ENCODE data around the gene STAMBP.

Gene STAMBP

DNA sequence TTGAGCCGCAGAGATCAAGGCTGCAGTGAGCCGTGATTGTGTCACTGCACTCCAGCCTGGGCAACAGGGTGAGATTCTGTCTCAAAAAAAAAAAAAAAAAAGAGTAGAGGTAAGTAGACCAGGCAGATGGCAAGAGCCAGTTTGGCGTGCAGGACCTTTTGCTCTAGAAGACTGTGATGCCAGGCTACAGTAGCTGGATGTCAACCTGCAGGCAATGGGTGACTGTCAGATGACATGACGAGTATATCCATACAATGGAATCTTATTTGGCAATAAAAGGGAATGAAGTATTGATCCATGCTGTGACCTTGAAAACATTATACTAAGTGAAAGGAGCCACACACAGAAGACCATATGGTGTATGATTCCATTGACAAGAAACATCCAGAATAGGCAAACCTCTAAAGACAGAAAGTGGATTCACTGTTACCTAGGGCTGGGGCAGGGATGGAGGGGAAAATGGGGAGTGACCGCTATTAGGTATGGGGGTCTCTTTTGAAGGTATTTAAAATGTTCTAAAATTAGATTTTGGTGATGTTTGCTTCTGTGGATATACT lies 86.8 kb downstream of the STAMBP start:
- H3K36me3 ChIP-seq (ENCODE audit: low read depth): no peaks in the 10 kb centered on the region
- no peaks in the 10 kb centered on the region for H3K4me1 ChIP-seq (ENCODE audit: insufficient read depth, poor library complexity, severe bottlenecking)
- TF ChIP-seq CTCF (IDR thresholded peaks at IDR 0.05; ENCODE audit: poor library complexity, severe bottlenecking): no peak
- H3K4me3 ChIP-seq (ENCODE audit: severe bottlenecking): no peak overlapping the region
- H3K9me3 ChIP-seq (ENCODE audit: severe bottlenecking): no peaks in the 10 kb centered on the region
- DNase-seq (ENCODE audit: low spot score) (no peak), ATAC-seq (ENCODE audit: low read depth) (no peak)
- no peaks in the 10 kb centered on the region for H3K27me3 ChIP-seq (ENCODE audit: insufficient read depth, poor library complexity, severe bottlenecking)
- H3K27ac ChIP-seq (ENCODE audit: poor library complexity, severe bottlenecking): no peak overlapping the region

DNA sequence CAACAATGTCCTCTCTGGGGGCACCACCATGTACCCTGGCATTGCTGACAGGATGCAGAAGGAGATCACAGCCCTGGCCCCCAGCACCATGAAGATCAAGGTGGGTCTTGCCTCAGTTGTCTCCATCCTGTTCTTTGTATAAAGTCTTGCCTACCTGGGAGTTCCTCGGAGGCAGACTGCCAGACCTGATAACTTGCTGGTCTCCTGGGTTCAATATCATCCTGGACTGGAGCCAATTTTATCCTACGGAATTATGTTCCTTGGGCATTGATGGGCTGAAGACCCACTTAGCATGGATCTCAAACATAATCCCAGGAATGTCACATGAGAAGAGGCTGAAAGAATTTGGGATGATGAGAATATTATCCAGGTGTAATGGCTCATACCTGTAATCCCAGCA lies 87.9 kb downstream of the STAMBP start:
- no peak for TF ChIP-seq CTCF (IDR thresholded peaks at IDR 0.05; ENCODE audit: poor library complexity, severe bottlenecking)
- H3K4me3 ChIP-seq (ENCODE audit: severe bottlenecking): no peak overlapping the region
- DNase-seq (ENCODE audit: low spot score): no peak
- ATAC-seq (ENCODE audit: low read depth): no peak
- H3K9me3 ChIP-seq (ENCODE audit: severe bottlenecking): no peaks in the 10 kb centered on the region
- no peaks in the 10 kb centered on the region for H3K27me3 ChIP-seq (ENCODE audit: insufficient read depth, poor library complexity, severe bottlenecking)
- H3K36me3 ChIP-seq (ENCODE audit: low read depth): no peaks in the 10 kb centered on the region
- no peaks in the 10 kb centered on the region for H3K4me1 ChIP-seq (ENCODE audit: insufficient read depth, poor library complexity, severe bottlenecking)
- no peak overlapping the region for H3K27ac ChIP-seq (ENCODE audit: poor library complexity, severe bottlenecking)

DNA sequence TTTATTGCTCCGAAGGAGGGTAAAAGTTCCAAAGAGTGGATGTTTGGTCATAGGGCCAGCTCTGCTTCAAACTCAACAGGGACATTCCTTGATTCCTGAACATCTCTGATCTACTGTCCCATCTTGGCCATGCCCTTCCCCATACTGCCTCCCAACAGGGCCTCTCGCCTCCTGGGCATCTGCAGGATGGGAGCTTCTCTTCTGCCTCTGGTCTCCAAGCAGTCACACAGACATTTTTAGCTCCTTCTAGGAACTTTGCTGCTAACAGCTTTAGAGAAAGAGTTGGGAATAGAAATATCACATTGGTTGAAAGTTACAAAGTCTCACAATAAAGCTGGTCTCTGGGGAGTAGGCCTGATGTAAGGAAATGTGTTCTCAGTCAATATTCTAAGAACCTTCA lies 88.5 kb downstream of the STAMBP start:
- H3K27me3 ChIP-seq (ENCODE audit: insufficient read depth, poor library complexity, severe bottlenecking): no peaks in the 10 kb centered on the region
- H3K9me3 ChIP-seq (ENCODE audit: severe bottlenecking): no peaks in the 10 kb centered on the region
- no peak overlapping the region for H3K27ac ChIP-seq (ENCODE audit: poor library complexity, severe bottlenecking)
- no peak for DNase-seq (ENCODE audit: low spot score)
- TF ChIP-seq CTCF (IDR thresholded peaks at IDR 0.05; ENCODE audit: poor library complexity, severe bottlenecking): no peak
- ATAC-seq (ENCODE audit: low read depth): no peak
- no peak overlapping the region for H3K4me3 ChIP-seq (ENCODE audit: severe bottlenecking)
- H3K4me1 ChIP-seq (ENCODE audit: insufficient read depth, poor library complexity, severe bottlenecking): no peaks in the 10 kb centered on the region
- no peaks in the 10 kb centered on the region for H3K36me3 ChIP-seq (ENCODE audit: low read depth)

GRCh38 chr2:73917696-73918207 lies 89.0 kb downstream of the STAMBP start:
- ATAC-seq (ENCODE audit: low read depth): no peak
- no peak for TF ChIP-seq CTCF (IDR thresholded peaks at IDR 0.05; ENCODE audit: poor library complexity, severe bottlenecking)

GRCh38 chr2:73918856-73919255 lies 90.1 kb downstream of the STAMBP start:
- no peak overlapping the region for H3K4me3 ChIP-seq (ENCODE audit: severe bottlenecking)
- no peaks in the 10 kb centered on the region for H3K4me1 ChIP-seq (ENCODE audit: insufficient read depth, poor library complexity, severe bottlenecking)
- H3K27ac ChIP-seq (ENCODE audit: poor library complexity, severe bottlenecking): no peak overlapping the region
- no peak for DNase-seq (ENCODE audit: low spot score)
- no peak for ATAC-seq (ENCODE audit: low read depth)
- TF ChIP-seq CTCF (IDR thresholded peaks at IDR 0.05; ENCODE audit: poor library complexity, severe bottlenecking): no peak
- no peaks in the 10 kb centered on the region for H3K9me3 ChIP-seq (ENCODE audit: severe bottlenecking)
- H3K27me3 ChIP-seq (ENCODE audit: insufficient read depth, poor library complexity, severe bottlenecking): no peaks in the 10 kb centered on the region
- H3K36me3 ChIP-seq (ENCODE audit: low read depth): no peaks in the 10 kb centered on the region

More at GRCh38 chr2:73917696-73918207, 89.0 kb downstream of the STAMBP start:
- no peaks in the 10 kb centered on the region for H3K4me1 ChIP-seq (ENCODE audit: insufficient read depth, poor library complexity, severe bottlenecking)
- no peaks in the 10 kb centered on the region for H3K9me3 ChIP-seq (ENCODE audit: severe bottlenecking)
- H3K27ac ChIP-seq (ENCODE audit: poor library complexity, severe bottlenecking): no peak overlapping the region
- no peaks in the 10 kb centered on the region for H3K27me3 ChIP-seq (ENCODE audit: insufficient read depth, poor library complexity, severe bottlenecking)
- DNase-seq (ENCODE audit: low spot score): no peak
- no peaks in the 10 kb centered on the region for H3K36me3 ChIP-seq (ENCODE audit: low read depth)
- H3K4me3 ChIP-seq (ENCODE audit: severe bottlenecking): no peak overlapping the region
